ENCODE measurements around the gene IMMP2L.

The IMMP2L gene

GRCh38 chr7:110983822-110984456 lies 578.4 kb downstream of the IMMP2L start:
- no peak for TF ChIP-seq CTCF (IDR thresholded peaks at IDR 0.05)

GRCh38 chr7:110977127-110977737 lies 585.1 kb downstream of the IMMP2L start:
- no peak for TF ChIP-seq CTCF (IDR thresholded peaks at IDR 0.05)

GRCh38 chr7:110975486-110975885 lies 586.8 kb downstream of the IMMP2L start:
- TF ChIP-seq CTCF (IDR thresholded peaks at IDR 0.05) = no peak

GRCh38 chr7:110974441-110974840 lies 587.9 kb downstream of the IMMP2L start:
- no peak for TF ChIP-seq CTCF (IDR thresholded peaks at IDR 0.05)

- no peak for TF ChIP-seq CTCF (IDR thresholded peaks at IDR 0.05)
Measured at GRCh38 chr7:110973196-110973990, 588.9 kb downstream of the IMMP2L start.

GRCh38 chr7:110964775-110965174 lies 597.5 kb downstream of the IMMP2L start:
- TF ChIP-seq CTCF (IDR thresholded peaks at IDR 0.05) = no peak

- TF ChIP-seq CTCF (IDR thresholded peaks at IDR 0.05) = no peak
Measured at GRCh38 chr7:110962826-110963225, 599.5 kb downstream of the IMMP2L start.
